IPS-11a (cell line): Measurements from ENCODE around the gene DAPK1.

Experiments
- H3K4me3 ChIP-seq: one replicate; pipeline ENCODE4 v1.5.1; 2013; ENCODE audit warnings: low read depth, low read length, control low read depth

Gene DAPK1

GRCh38 chr9:87609002-87609401 is 111.3 kb downstream of the DAPK1 start:
- no peak overlapping the region for H3K4me3 ChIP-seq

DNA sequence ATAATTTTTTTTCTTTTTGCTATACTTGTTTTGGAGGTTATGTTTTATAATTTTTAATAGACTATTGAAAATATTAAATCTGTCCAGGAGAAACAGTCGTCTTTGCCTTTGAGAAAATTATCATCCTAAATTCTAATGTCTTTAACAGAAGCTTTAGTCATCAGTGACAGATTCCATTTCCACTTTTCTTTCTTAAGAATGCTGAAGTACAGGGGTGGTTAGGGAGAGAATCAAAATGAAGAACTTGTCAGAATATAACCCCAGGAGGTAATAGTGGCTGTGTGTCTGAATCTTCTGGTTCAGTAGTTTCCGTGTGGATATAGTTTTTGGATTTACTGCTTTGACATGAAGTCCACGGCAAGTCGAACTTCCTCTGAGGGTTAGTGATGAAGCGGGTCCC is 111.8 kb downstream of the DAPK1 start:
- no peak overlapping the region for H3K4me3 ChIP-seq

DNA sequence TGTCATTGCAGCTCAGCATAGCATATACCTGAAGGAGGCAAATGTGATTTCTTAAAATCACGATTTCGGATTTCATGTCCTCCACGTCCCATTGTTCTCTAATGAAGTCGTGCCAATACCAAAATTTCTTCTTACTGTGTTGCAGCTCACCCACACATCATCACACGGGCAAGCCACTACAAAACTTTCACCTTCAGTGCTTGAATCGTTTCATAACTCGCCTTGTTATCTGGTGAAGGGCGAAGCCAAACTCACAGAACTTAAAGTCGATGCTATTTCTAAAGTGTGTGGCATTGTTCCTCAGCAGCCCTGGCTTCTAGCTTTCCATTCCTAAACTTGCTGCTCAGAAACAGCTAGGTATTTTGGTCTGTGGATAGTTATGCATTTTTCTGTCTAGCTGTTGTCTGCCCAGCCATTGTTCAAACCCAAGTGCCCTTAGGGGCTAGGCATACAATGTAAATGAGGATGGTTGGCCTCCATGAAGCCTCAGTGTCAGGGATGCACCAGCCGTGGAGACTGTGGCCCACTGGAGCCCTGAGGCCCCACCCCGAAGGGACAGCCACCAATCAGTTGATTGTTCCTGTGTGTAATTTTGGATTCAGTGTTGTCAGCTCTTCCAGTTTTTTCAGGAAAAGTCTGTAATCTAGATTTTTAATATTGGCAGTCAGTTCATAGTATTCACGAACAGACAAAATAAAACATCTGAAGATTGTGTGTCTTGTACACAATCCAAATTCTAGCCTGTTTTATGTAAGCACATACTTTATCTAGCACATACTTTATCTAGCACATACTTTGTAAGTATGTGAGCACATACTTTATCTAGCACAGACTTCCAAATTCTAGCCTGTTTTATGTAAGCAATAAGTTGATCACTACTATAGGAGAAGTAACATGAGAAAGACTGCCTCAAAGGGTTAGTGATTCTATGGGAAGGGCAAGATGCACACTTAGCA is 112.8 kb downstream of the DAPK1 start:
- H3K4me3 ChIP-seq, result no peak overlapping the region

- no peak overlapping the region for H3K4me3 ChIP-seq
Measured at GRCh38 chr9:87611776-87612175, 114.1 kb downstream of the DAPK1 start.

- no peak overlapping the region for H3K4me3 ChIP-seq
Measured at GRCh38 chr9:87612536-87612935, 114.9 kb downstream of the DAPK1 start.

- H3K4me3 ChIP-seq, result no peak overlapping the region
Measured at GRCh38 chr9:87613265-87614111, 115.8 kb downstream of the DAPK1 start.

- H3K4me3 ChIP-seq, result no peak overlapping the region
Measured at GRCh38 chr9:87614397-87614796, 116.7 kb downstream of the DAPK1 start.

- no peak overlapping the region for H3K4me3 ChIP-seq
Measured at GRCh38 chr9:87615136-87615535, 117.5 kb downstream of the DAPK1 start.

DNA sequence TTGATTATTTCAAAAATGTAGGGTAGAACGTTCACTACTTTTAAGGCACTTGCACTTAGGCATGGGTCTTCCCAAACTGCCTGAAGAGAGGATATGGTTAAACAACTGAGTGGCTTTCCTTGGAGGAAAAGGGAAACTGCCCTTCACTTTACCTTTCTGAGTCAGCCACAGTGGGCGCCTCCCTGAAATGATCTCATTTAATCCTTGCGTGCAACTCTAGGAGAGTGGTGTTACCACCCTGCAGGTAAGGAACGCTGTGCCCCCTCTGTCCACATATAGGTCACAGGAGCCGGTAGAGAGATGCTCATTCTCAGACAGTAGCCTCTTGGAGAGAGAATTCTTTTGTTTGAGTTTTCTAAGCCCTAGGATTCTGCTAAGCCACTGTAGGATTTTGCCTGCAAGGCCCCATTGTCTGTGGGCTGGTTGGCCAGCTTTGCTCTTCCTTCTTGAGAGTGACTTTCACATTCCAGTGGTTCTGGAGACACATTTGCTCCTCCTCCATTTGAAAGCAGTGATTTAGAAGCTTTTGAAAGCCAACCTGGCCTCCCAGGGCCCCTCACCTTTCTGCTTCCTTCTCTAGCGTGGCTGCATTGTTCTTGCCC is 118.0 kb downstream of the DAPK1 start:
- H3K4me3 ChIP-seq, result no peak overlapping the region

- no peak overlapping the region for H3K4me3 ChIP-seq
Measured at GRCh38 chr9:87618226-87618625, 120.6 kb downstream of the DAPK1 start.

GRCh38 chr9:87618931-87619330 is 121.3 kb downstream of the DAPK1 start:
- H3K4me3 ChIP-seq, result no peak overlapping the region

GRCh38 chr9:87619346-87619745 is 121.7 kb downstream of the DAPK1 start:
- no peak overlapping the region for H3K4me3 ChIP-seq

DNA sequence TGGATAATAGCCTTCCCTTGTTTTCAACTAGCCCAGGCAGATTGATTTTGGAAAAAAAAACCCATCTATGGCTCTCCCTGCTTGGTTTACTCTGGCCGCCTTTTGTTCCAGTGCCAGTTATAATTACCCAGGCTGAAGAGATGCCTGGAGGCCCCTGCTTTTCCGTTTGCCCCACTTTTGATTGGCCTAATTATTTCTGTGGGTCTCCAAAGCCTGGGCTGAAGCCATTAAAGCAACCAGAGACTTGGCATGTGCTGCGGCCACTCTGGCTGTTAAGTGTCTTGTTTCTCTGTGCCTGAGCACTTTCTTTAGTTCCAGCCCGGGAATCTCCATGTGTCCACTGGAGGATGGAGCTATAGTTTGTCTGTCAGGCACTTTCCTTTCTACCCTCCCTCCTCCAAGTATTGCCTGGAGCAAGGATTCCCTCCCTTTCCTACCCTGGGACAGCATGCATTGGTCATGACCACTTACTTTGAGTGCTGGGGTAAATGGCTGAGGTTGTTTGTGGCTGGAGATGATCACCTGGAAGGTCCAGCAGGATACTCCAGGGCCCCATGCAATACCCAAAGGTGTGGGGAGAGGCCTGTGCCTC is 123.2 kb downstream of the DAPK1 start:
- H3K4me3 ChIP-seq, result no peak overlapping the region

GRCh38 chr9:87622098-87622497 is 124.4 kb downstream of the DAPK1 start:
- H3K4me3 ChIP-seq, result no peak overlapping the region

- no peak overlapping the region for H3K4me3 ChIP-seq
Measured at GRCh38 chr9:87622923-87623322, 125.3 kb downstream of the DAPK1 start.

- H3K4me3 ChIP-seq, result no peak overlapping the region
Measured at GRCh38 chr9:87628346-87628745, 130.7 kb downstream of the DAPK1 start.

- no peak overlapping the region for H3K4me3 ChIP-seq
Measured at GRCh38 chr9:87629104-87629503, 131.4 kb downstream of the DAPK1 start.

DNA sequence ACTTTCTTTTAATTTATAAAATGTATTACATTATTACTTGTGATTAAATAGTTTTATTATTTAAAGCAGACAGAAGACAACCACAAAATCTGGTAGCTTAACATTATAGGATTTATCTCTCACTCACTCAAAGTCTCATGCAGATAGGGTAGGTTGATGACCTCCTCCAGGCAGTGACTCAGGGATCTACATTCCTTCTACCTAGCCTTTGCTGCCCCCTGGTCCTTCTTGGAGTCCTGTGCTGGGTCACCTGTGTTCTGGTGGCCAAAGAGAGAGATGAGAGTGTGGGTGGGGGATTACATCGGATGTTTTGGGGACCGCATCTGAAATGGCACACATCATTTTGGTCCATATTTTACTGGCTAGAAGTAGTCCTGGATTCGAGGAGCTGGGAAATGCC is 132.6 kb downstream of the DAPK1 start:
- H3K4me3 ChIP-seq, result no peak overlapping the region

DNA sequence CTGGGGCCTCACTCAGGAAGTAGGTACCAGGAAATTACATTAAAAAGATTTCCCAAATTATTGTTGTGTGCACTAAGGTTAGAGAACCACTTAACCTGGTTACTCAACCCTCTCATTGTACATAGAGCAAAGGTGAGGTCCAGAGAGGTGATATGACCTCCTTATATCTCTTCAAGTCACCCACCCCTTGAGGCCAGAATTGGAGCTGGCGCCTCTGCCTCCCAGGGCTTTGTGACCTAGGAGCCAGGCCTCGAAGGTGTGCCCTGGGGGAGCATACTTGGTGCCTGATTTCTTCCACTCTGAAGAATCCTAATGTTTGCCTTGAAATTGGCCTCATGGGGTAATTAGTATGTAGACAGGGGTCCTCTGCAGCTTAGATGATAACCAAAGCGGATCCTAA is 133.2 kb downstream of the DAPK1 start:
- H3K4me3 ChIP-seq, result no peak overlapping the region

- H3K4me3 ChIP-seq, result no peak overlapping the region
Measured at GRCh38 chr9:87635656-87636501, 138.2 kb downstream of the DAPK1 start.
